Activated naive CD4-positive, alpha-beta T cell treated with anti-CD3 and anti-CD28 coated beads, Interleukin-2, amount 50 U/mL, for 24 hours (primary cell): ENCODE results near the gene NIPAL3.
"Not testable (repeated sequence)": the region's sequence is repeated elsewhere in the genome, so short reads cannot be mapped to it uniquely, and the experiment has no call there.

Source experiments
- H3K27ac Mint-ChIP-seq: one replicate; pipeline ENCODE4 v1.8.0; 2021; ENCODE audit warnings: mild to moderate bottlenecking, mixed read lengths
- H3K27me3 Mint-ChIP-seq: one replicate; pipeline ENCODE4 v1.8.0; 2021; ENCODE audit warnings: mixed read lengths
- H3K36me3 Mint-ChIP-seq: one replicate; pipeline ENCODE4 v1.8.0; 2021; ENCODE audit warnings: mixed read lengths
- H3K4me1 Mint-ChIP-seq: one replicate; pipeline ENCODE4 v1.8.0; 2021; ENCODE audit warnings: mixed read lengths
- H3K4me3 Mint-ChIP-seq: one replicate; pipeline ENCODE4 v1.8.0; 2021; ENCODE audit warnings: mild to moderate bottlenecking, mixed read lengths
- H3K9me3 Mint-ChIP-seq: one replicate; pipeline ENCODE4 v1.8.0; 2021; ENCODE audit warnings: mixed read lengths

NIPAL3 gene

GRCh38 chr1:24481101-24481500 lies 65.5 kb downstream of the NIPAL3 start:
- peak overlapping the region; percentile 67 for H3K4me3 Mint-ChIP-seq
- no peaks in the 10 kb centered on the region for H3K36me3 Mint-ChIP-seq
- H3K27ac Mint-ChIP-seq, result peak overlapping the region; percentile 95
- H3K4me1 Mint-ChIP-seq, result peaks cover 62% of the 10 kb centered on the region
- no peaks in the 10 kb centered on the region for H3K9me3 Mint-ChIP-seq
- no peaks in the 10 kb centered on the region for H3K27me3 Mint-ChIP-seq

GRCh38 chr1:24481843-24482610 lies 66.4 kb downstream of the NIPAL3 start:
- Mint-ChIP-seq H3K27me3 (no peaks in the 10 kb centered on the region), H3K4me1 (peaks cover 61% of the 10 kb centered on the region), H3K4me3 (peak overlapping the region; percentile 67), H3K27ac (peak overlapping the region; percentile 95), H3K9me3 (no peaks in the 10 kb centered on the region), H3K36me3 (no peaks in the 10 kb centered on the region)

GRCh38 chr1:24483441-24483840 lies 67.8 kb downstream of the NIPAL3 start:
- no peaks in the 10 kb centered on the region for H3K9me3 Mint-ChIP-seq
- H3K4me1 Mint-ChIP-seq, result peaks cover 64% of the 10 kb centered on the region
- peak overlapping the region; percentile 51 for H3K4me3 Mint-ChIP-seq
- H3K27ac Mint-ChIP-seq, result peak overlapping the region; percentile 94
- H3K36me3 Mint-ChIP-seq, result peaks cover 2% of the 10 kb centered on the region
- no peaks in the 10 kb centered on the region for H3K27me3 Mint-ChIP-seq

GRCh38 chr1:24484199-24484598 lies 68.6 kb downstream of the NIPAL3 start:
- Mint-ChIP-seq H3K4me3 (peak overlapping the region; percentile 45), H3K9me3 (no peaks in the 10 kb centered on the region), H3K4me1 (peaks cover 71% of the 10 kb centered on the region), H3K36me3 (peaks cover 2% of the 10 kb centered on the region), H3K27me3 (no peaks in the 10 kb centered on the region), H3K27ac (peak overlapping the region; percentile 95)

- Mint-ChIP-seq H3K4me1 (peaks cover 72% of the 10 kb centered on the region), H3K9me3 (no peaks in the 10 kb centered on the region), H3K4me3 (peak overlapping the region; percentile 53), H3K36me3 (peaks cover 2% of the 10 kb centered on the region), H3K27ac (peak overlapping the region; percentile 96), H3K27me3 (no peaks in the 10 kb centered on the region)
Measured at GRCh38 chr1:24486331-24487065, 70.9 kb downstream of the NIPAL3 start.

GRCh38 chr1:24487455-24487854 lies 71.9 kb downstream of the NIPAL3 start:
- Mint-ChIP-seq H3K36me3 (peaks cover 2% of the 10 kb centered on the region), H3K4me1 (peaks cover 70% of the 10 kb centered on the region), H3K9me3 (no peaks in the 10 kb centered on the region), H3K4me3 (peak overlapping the region; percentile 53), H3K27ac (peak overlapping the region; percentile 96), H3K27me3 (no peaks in the 10 kb centered on the region)

- Mint-ChIP-seq H3K4me1 (peaks cover 69% of the 10 kb centered on the region), H3K4me3 (peak overlapping the region; percentile 56)
Measured at GRCh38 chr1:24488159-24488558, 72.6 kb downstream of the NIPAL3 start.

GRCh38 chr1:24489674-24490073 lies 74.1 kb downstream of the NIPAL3 start:
- Mint-ChIP-seq H3K9me3 (no peaks in the 10 kb centered on the region), H3K27me3 (no peaks in the 10 kb centered on the region), H3K36me3 (peaks cover 2% of the 10 kb centered on the region), H3K27ac (peak overlapping the region; percentile 96), H3K4me3 (no peak overlapping the region), H3K4me1 (peaks cover 54% of the 10 kb centered on the region)

More at GRCh38 chr1:24488159-24488558, 72.6 kb downstream of the NIPAL3 start:
- not testable (repeated sequence) for H3K27me3 Mint-ChIP-seq, H3K36me3 Mint-ChIP-seq, H3K9me3 Mint-ChIP-seq
- peak overlapping the region; percentile 96 for H3K27ac Mint-ChIP-seq

- no peak overlapping the region for H3K27ac Mint-ChIP-seq
Measured at GRCh38 chr1:24490101-24490781, 74.6 kb downstream of the NIPAL3 start.

GRCh38 chr1:24491577-24492360 lies 76.2 kb downstream of the NIPAL3 start:
- H3K36me3 Mint-ChIP-seq, result peaks cover 3% of the 10 kb centered on the region
- H3K4me1 Mint-ChIP-seq, result peaks cover 40% of the 10 kb centered on the region
- H3K4me3 Mint-ChIP-seq, result no peak overlapping the region
- H3K27ac Mint-ChIP-seq, result no peak overlapping the region
- no peaks in the 10 kb centered on the region for H3K27me3 Mint-ChIP-seq
- no peaks in the 10 kb centered on the region for H3K9me3 Mint-ChIP-seq

More at GRCh38 chr1:24490101-24490781, 74.6 kb downstream of the NIPAL3 start:
- Mint-ChIP-seq H3K36me3 (peaks cover 3% of the 10 kb centered on the region), H3K4me1 (peaks cover 52% of the 10 kb centered on the region), H3K9me3 (no peaks in the 10 kb centered on the region), H3K4me3 (no peak overlapping the region), H3K27me3 (no peaks in the 10 kb centered on the region)

GRCh38 chr1:24492935-24493334 lies 77.3 kb downstream of the NIPAL3 start:
- peaks cover 35% of the 10 kb centered on the region for H3K4me1 Mint-ChIP-seq
- not testable (repeated sequence) for H3K4me3 Mint-ChIP-seq, H3K9me3 Mint-ChIP-seq, H3K36me3 Mint-ChIP-seq, H3K27me3 Mint-ChIP-seq
- peak overlapping the region; percentile 46 for H3K27ac Mint-ChIP-seq

- Mint-ChIP-seq H3K27me3 (no peaks in the 10 kb centered on the region), H3K4me1 (peaks cover 35% of the 10 kb centered on the region), H3K27ac (no peak overlapping the region), H3K4me3 (no peak overlapping the region), H3K36me3 (peaks cover 1% of the 10 kb centered on the region), H3K9me3 (peaks cover under 1% of the 10 kb centered on the region)
Measured at GRCh38 chr1:24493785-24494184, 78.2 kb downstream of the NIPAL3 start.

- peaks cover 5% of the 10 kb centered on the region for H3K36me3 Mint-ChIP-seq
- no peaks in the 10 kb centered on the region for H3K27me3 Mint-ChIP-seq
- H3K27ac Mint-ChIP-seq, result peak overlapping the region; percentile 79
- H3K4me1 Mint-ChIP-seq, result peaks cover 42% of the 10 kb centered on the region
- no peak overlapping the region for H3K4me3 Mint-ChIP-seq
- peaks cover 7% of the 10 kb centered on the region for H3K9me3 Mint-ChIP-seq
Measured at GRCh38 chr1:24498589-24498988, 83.0 kb downstream of the NIPAL3 start.

GRCh38 chr1:24500448-24501048 lies 84.9 kb downstream of the NIPAL3 start:
- Mint-ChIP-seq H3K4me3 (no peak overlapping the region), H3K9me3 (peaks cover 7% of the 10 kb centered on the region), H3K4me1 (peaks cover 60% of the 10 kb centered on the region), H3K27ac (peak overlapping the region; percentile 97), H3K36me3 (peaks cover 3% of the 10 kb centered on the region), H3K27me3 (no peaks in the 10 kb centered on the region)
